Astrocyte of the cerebellum (primary cell): Measurements from ENCODE around the gene TMEM169.
A peak's percentile ranks its signal among the peaks of the same experiment; 100 is the strongest.

Experiments
- DNase-seq: peaks from one replicate; pipeline ENCODE4 v3.0.0-alpha.2; 2011; ENCODE audit warnings: low read depth
- H3K4me3 ChIP-seq: 2 replicates; pipeline ENCODE4 v1.5.1; 2011; ENCODE audit warnings: mild to moderate bottlenecking, low read depth, low read length, moderate library complexity
- in situ Hi-C: cut with HindIII; loops from 2 replicates; pipeline ENCODE4 v1.10.0; 2017; ENCODE audit warnings: low sequenced_read_pairs
- TF ChIP-seq, protein P1 (sequence below): IDR thresholded peaks from 2 replicates; pipeline ENCODE4 v1.5.1; 2012; ENCODE audit warnings: low read length, low read depth, moderate library complexity, mild to moderate bottlenecking; ENCODE audit errors: missing control alignments

Gene TMEM169

DNA sequence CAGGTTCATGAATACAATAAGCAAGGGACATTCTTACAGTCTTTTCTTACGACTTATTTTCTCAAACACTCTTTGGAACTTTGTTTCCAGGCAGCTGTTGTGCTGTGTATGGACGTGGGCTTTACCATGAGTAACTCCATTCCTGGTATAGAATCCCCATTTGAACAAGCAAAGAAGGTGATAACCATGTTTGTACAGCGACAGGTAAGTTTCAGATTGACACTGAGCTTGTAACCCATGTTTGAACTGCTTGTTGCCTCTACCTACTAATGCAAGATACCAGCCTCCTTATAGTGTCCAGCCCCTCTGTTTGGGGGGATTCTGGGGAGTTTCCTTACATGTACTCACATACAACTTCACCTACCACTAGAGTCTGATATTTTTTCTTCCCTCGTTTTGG, 31.2 kb downstream of the TMEM169 start:
- TF ChIP-seq, protein P1, sequence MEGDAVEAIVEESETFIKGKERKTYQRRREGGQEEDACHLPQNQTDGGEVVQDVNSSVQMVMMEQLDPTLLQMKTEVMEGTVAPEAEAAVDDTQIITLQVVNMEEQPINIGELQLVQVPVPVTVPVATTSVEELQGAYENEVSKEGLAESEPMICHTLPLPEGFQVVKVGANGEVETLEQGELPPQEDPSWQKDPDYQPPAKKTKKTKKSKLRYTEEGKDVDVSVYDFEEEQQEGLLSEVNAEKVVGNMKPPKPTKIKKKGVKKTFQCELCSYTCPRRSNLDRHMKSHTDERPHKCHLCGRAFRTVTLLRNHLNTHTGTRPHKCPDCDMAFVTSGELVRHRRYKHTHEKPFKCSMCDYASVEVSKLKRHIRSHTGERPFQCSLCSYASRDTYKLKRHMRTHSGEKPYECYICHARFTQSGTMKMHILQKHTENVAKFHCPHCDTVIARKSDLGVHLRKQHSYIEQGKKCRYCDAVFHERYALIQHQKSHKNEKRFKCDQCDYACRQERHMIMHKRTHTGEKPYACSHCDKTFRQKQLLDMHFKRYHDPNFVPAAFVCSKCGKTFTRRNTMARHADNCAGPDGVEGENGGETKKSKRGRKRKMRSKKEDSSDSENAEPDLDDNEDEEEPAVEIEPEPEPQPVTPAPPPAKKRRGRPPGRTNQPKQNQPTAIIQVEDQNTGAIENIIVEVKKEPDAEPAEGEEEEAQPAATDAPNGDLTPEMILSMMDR, result no peak
- DNase-seq, result no peak
- H3K4me3 ChIP-seq, result no peak overlapping the region
- in situ Hi-C loops, result no loop called here

DNA sequence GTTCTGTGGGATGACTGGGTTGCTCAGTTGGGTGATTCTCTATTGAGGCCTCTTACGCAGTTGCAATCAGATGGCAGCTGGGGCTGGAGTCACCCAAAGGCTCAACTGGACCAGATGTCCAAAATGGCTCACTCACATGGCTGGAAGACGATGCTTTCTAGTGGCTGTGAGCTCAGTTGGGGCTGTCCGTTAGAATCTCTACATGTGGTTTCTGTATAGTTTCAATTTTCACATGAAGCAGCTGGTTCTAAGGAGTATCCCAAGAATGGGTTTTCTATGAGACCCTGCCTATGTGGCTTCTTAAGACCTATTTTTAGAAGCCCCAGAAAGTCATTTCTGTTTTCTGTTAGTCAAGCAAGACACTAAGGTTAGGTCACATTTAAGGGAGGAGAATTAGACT, 31.9 kb downstream of the TMEM169 start:
- in situ Hi-C loops, result no loop called here
- no peak for DNase-seq
- TF ChIP-seq, protein P1, result no peak
- H3K4me3 ChIP-seq, result no peak overlapping the region

DNA sequence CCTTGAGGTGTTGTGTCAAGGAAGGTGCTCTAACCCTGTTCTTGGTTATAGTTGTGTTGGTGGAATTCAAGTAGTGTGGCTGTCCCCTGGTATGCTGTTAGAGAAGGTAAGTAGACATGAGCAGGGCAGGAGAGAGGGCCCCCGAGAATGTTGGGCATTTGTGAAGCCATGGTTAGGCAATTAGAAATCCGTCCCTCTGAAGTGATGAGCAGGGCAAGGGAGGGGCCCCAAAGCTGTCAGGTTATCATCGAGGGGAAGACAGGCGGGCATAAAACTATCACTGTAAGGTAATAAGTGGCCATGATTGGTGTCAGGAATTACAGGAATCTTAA, 32.6 kb downstream of the TMEM169 start:
- no peak overlapping the region for H3K4me3 ChIP-seq
- in situ Hi-C loops, result no loop called here
- TF ChIP-seq, protein P1, result no peak
- DNase-seq, result no peak

DNA sequence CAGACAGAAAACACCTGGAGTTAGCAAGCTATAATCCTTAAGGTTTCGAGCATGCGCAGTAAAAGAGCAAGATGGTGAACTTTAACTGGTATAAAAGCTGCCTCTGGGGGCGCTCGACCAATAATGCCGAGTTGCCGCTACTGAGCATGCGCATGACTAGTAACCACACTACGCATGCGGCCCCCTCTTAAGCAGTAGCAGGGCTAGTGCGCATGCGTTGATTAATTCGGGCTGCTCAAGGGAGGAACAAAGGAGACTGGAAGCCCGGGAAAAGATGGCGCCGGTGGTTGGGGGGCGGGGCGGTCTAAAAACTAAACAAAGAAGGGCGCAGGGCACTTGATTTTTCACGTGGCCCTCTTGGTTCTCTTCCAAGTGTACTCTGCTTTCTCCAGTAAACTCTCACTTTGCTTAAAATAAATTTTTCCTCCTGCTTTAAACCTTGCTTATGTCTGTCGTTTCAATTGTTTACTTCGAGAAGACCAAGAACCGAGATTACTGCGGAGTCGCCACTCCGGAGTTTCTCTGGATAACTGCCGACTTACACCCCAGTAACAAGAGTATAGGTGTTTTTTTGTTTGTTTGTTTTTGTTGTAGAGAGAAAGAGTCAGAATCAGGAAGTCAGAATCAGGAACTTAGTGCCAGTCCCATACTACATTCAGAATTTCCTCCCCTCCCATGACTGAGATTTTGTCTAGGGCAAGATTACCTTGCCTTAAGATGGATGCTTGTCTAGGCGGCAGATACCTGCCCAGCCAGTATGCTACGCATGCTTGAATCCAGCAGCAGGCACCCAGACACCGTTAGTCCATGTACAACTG, 33.2 kb downstream of the TMEM169 start:
- peak overlapping the region; percentile 48 for H3K4me3 ChIP-seq
- TF ChIP-seq, protein P1, result peak; percentile 87
- DNase-seq, result peak; percentile 100
- in situ Hi-C loops, result no loop called here

DNA sequence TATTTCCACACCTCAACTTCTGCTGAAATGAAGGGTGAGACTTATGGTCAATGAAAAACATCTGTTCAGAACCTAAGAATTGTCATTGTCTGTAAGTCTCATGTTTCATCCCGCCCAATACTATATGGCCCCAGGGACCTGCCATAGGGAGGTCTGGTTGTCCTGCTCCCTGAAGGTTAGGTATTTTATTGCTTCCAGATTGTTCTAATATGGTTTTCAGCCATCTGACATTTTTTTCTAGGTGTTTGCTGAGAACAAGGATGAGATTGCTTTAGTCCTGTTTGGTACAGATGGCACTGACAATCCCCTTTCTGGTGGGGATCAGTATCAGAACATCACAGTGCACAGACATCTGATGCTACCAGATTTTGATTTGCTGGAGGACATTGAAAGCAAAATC, 34.7 kb downstream of the TMEM169 start:
- in situ Hi-C loops, result no loop called here
- no peak for DNase-seq
- TF ChIP-seq, protein P1, result no peak

DNA sequence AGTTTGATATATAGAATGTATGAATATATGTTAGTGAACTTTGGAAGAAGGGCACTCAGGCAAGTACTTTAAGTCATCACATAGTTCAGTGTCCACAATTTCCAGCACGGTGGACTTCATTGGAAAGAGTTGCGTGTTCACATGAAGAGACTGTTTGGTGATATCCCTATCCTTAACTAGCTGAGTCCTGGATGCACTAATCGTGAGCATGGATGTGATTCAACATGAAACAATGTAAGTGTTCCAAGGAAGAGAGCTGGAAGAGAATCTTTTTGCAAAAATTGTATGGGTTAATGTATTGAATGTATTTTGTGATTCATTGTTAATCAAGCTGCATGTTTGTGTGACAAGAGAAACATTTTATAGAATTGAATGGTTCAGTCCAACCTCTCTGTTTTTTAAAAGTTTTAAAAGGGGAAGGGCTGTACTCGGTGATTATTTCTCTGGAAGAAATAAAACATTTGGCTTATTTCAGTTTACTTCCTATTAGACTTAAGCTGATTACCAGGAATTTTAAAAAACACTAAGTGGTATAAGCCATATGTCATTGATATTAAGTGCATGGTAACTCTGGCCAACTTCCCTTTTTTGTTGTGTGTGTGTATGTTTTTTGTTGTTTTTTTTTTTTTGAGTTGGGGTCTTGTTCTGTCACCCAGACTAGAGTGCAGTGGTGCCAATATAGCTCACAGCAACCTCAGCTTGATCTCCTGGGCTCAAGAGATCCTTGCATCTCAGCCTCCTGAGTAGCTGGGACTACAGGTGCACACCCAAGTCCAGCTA, 36.0 kb downstream of the TMEM169 start:
- H3K4me3 ChIP-seq, result no peak overlapping the region
- in situ Hi-C loops, result no loop called here
- TF ChIP-seq, protein P1, result no peak
- DNase-seq, result no peak

More for the DNA sequence above, 34.7 kb downstream of the TMEM169 start:
- H3K4me3 ChIP-seq, result no peak overlapping the region
